WTC11 (cell line): ENCODE measurements around the gene RNF208. TPM values are rescaled to one million over a fixed set of nuclear protein-coding genes. Genes with fewer than 3 reads are reported as not detected.

Source experiments
- ARID4B ChIP-seq: sonication (generic); formaldehyde crosslinking; IDR thresholded peaks from 2 replicates; pipeline ENCODE4 v1.8.0; 2023; ENCODE audit warnings: missing genetic modification reagents, mild to moderate bottlenecking, borderline replicate concordance
- ATF6 ChIP-seq: sonication (generic); formaldehyde crosslinking; IDR thresholded peaks from 2 replicates; pipeline ENCODE4 v1.8.1; 2023; ENCODE audit warnings: mild to moderate bottlenecking, missing genetic modification reagents
- CTCF ChIP-seq: fragments of 200-600 bp; IDR thresholded peaks from 2 replicates; pipeline ENCODE4 v1.8.0; 2022; ENCODE audit warnings: antibody characterized with exemption
- ELF4 ChIP-seq: sonication (generic); formaldehyde crosslinking; IDR thresholded peaks from 2 replicates; pipeline ENCODE4 v1.8.1; 2022; ENCODE audit warnings: low read depth, mild to moderate bottlenecking, moderate library complexity, missing genetic modification reagents
- ETV6 ChIP-seq: sonication (generic); formaldehyde crosslinking; IDR thresholded peaks from 2 replicates; pipeline ENCODE4 v1.8.1; 2022; ENCODE audit warnings: mild to moderate bottlenecking, missing genetic modification reagents
- FOXP4 ChIP-seq: sonication (generic); formaldehyde crosslinking; IDR thresholded peaks from 2 replicates; pipeline ENCODE4 v1.8.0; 2022; ENCODE audit warnings: mild to moderate bottlenecking, missing genetic modification reagents
- GTF2I ChIP-seq: fragments of 250-450 bp; sonication (Bioruptor Pico); conservative IDR thresholded peaks from 2 replicates; pipeline ENCODE4 v1.4.0; 2021; ENCODE audit warnings: mild to moderate bottlenecking
- HMGA2 ChIP-seq: fragments of 250-450 bp; sonication (Bioruptor Pico); IDR thresholded peaks from 2 replicates; pipeline ENCODE4 v1.4.0; 2021; ENCODE audit warnings: mild to moderate bottlenecking, moderate library complexity
- JUN ChIP-seq: sonication (generic); formaldehyde crosslinking; IDR thresholded peaks from 2 replicates; pipeline ENCODE4 v1.8.0; 2023; ENCODE audit warnings: mild to moderate bottlenecking, missing genetic modification reagents
- NR1H2 ChIP-seq: sonication (generic); formaldehyde crosslinking; IDR thresholded peaks from 2 replicates; pipeline ENCODE4 v1.9.0; 2021; ENCODE audit warnings: mild to moderate bottlenecking, moderate library complexity, missing genetic modification reagents
- SP1 ChIP-seq: sonication (generic); formaldehyde crosslinking; conservative IDR thresholded peaks from 2 replicates; pipeline ENCODE4 v1.8.1; 2022; ENCODE audit warnings: missing genetic modification reagents
- TEAD1 ChIP-seq: sonication (generic); formaldehyde crosslinking; IDR thresholded peaks from 2 replicates; pipeline ENCODE4 v1.8.0; 2022; ENCODE audit warnings: mild to moderate bottlenecking, missing genetic modification reagents
- USF1 ChIP-seq: sonication (generic); formaldehyde crosslinking; IDR thresholded peaks from 2 replicates; pipeline ENCODE4 v1.8.0; 2022; ENCODE audit warnings: mild to moderate bottlenecking, missing genetic modification reagents
- ZMAT4 ChIP-seq: fragments of 250-450 bp; sonication (Bioruptor Pico); IDR thresholded peaks from 2 replicates; pipeline ENCODE4 v1.9.0; 2021; ENCODE audit warnings: mild to moderate bottlenecking
- ZNF671 ChIP-seq: fragments of 250-450 bp; sonication (Bioruptor Pico); IDR thresholded peaks from 2 replicates; pipeline ENCODE4 v1.8.0; 2021; ENCODE audit warnings: mild to moderate bottlenecking
- total RNA-seq: library from RNA; stranded (reverse); gene quantifications from 3 replicates; pipeline ENCODE4 v1.2.3, GENCODE V29; 2021
- TF ChIP-seq, protein P1 (sequence below): sonication (generic); formaldehyde crosslinking; IDR thresholded peaks from 2 replicates; pipeline ENCODE4 v1.8.0; 2023; ENCODE audit warnings: mild to moderate bottlenecking, missing genetic modification reagents
- TF ChIP-seq, protein P2 (sequence below): sonication (generic); formaldehyde crosslinking; conservative IDR thresholded peaks from 2 replicates; pipeline ENCODE4 v1.8.1; 2023; ENCODE audit warnings: mild to moderate bottlenecking, low read depth, missing genetic modification reagents, moderate library complexity
- TF ChIP-seq, protein P3 (sequence below): sonication (generic); formaldehyde crosslinking; IDR thresholded peaks from 2 replicates; pipeline ENCODE4 v1.8.0; 2022; ENCODE audit warnings: mild to moderate bottlenecking, missing genetic modification reagents

The RNF208 gene
- total RNA-seq, 1 experiment from 2014 or later, result 14.8 TPM

DNA sequence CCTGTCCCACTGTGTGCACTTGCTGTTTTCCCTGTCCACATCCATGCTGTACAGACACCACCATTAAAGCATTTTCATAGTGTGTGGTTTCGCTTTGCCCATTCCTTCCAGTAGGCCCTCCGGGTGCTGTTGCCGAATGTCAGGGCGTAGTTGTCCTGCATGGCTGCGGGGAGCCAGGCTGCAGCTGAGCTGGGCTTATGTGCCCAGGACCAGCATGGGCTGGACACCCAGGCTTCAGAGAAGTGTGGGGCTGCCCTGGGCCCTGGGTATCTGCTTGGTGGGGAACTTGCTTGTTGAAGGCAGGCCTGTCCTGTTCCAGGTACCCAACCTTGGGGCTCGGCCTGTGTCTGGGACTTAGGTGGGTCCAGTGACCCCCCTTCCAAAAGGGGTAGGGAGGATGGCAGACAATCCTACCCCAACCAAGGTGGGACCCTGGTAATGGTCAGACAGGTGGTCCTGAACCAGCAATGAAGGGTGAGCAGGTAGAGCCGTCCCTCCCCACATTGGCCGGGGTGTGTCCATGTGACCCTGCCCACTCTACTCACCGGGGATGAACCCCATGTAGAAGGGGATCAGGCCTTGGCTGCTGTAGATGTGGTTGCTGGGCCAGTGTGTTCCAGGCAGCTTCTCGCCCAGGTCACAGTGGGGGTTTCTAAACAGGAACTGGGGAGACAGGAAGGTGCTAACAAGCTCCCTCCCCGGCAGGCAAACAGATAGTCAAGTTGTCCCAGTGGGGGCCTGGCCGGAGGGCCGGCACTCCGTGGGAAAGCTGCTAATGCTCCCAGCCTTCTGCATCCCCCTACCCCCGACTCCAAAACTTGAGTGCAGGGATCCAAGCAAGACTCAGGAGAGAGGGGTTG is 21.8 kb upstream of the RNF208 start (continued):
- TF ChIP-seq ATF6 (CRISPR knock-in tag) (no peak), ARID4B (CRISPR knock-in tag) (no peak), JUN (CRISPR knock-in tag) (no peak), ELF4 (CRISPR knock-in tag) (no peak), TEAD1 (CRISPR knock-in tag) (peak; percentile 49; the same call in 1 of the 2 replicates), HMGA2 (CRISPR knock-in tag) (no peak), ZMAT4 (CRISPR knock-in tag) (no peak), ETV6 (0 out of 2 replicates have a peak, but pooled peaks have one; percentile 36), USF1 (CRISPR knock-in tag) (peak; percentile 64; the same call in 1 of the 2 replicates), ZNF671 (CRISPR knock-in tag) (peak; percentile 17; the same call in 1 of the 2 replicates), SP1 (0 out of 2 replicates have a peak, but pooled peaks have one; percentile 19), GTF2I (CRISPR knock-in tag) (no peak), NR1H2 (CRISPR knock-in tag) (no peak; the same call in 1 of the 2 replicates), FOXP4 (CRISPR knock-in tag) (no peak), CTCF (no peak)
- TF ChIP-seq, protein P1, sequence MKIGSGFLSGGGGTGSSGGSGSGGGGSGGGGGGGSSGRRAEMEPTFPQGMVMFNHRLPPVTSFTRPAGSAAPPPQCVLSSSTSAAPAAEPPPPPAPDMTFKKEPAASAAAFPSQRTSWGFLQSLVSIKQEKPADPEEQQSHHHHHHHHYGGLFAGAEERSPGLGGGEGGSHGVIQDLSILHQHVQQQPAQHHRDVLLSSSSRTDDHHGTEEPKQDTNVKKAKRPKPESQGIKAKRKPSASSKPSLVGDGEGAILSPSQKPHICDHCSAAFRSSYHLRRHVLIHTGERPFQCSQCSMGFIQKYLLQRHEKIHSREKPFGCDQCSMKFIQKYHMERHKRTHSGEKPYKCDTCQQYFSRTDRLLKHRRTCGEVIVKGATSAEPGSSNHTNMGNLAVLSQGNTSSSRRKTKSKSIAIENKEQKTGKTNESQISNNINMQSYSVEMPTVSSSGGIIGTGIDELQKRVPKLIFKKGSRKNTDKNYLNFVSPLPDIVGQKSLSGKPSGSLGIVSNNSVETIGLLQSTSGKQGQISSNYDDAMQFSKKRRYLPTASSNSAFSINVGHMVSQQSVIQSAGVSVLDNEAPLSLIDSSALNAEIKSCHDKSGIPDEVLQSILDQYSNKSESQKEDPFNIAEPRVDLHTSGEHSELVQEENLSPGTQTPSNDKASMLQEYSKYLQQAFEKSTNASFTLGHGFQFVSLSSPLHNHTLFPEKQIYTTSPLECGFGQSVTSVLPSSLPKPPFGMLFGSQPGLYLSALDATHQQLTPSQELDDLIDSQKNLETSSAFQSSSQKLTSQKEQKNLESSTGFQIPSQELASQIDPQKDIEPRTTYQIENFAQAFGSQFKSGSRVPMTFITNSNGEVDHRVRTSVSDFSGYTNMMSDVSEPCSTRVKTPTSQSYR, result no peak
- TF ChIP-seq, protein P2, sequence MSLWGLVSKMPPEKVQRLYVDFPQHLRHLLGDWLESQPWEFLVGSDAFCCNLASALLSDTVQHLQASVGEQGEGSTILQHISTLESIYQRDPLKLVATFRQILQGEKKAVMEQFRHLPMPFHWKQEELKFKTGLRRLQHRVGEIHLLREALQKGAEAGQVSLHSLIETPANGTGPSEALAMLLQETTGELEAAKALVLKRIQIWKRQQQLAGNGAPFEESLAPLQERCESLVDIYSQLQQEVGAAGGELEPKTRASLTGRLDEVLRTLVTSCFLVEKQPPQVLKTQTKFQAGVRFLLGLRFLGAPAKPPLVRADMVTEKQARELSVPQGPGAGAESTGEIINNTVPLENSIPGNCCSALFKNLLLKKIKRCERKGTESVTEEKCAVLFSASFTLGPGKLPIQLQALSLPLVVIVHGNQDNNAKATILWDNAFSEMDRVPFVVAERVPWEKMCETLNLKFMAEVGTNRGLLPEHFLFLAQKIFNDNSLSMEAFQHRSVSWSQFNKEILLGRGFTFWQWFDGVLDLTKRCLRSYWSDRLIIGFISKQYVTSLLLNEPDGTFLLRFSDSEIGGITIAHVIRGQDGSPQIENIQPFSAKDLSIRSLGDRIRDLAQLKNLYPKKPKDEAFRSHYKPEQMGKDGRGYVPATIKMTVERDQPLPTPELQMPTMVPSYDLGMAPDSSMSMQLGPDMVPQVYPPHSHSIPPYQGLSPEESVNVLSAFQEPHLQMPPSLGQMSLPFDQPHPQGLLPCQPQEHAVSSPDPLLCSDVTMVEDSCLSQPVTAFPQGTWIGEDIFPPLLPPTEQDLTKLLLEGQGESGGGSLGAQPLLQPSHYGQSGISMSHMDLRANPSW (CRISPR knock-in tag), result no peak
- TF ChIP-seq, protein P3, sequence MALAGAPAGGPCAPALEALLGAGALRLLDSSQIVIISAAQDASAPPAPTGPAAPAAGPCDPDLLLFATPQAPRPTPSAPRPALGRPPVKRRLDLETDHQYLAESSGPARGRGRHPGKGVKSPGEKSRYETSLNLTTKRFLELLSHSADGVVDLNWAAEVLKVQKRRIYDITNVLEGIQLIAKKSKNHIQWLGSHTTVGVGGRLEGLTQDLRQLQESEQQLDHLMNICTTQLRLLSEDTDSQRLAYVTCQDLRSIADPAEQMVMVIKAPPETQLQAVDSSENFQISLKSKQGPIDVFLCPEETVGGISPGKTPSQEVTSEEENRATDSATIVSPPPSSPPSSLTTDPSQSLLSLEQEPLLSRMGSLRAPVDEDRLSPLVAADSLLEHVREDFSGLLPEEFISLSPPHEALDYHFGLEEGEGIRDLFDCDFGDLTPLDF (CRISPR knock-in tag), result no peak
